ENCODE measurements around the gene ZMYM1. TPM values are rescaled to one million over a fixed set of nuclear protein-coding genes. Genes with fewer than 3 reads are reported as not detected.

Gene ZMYM1
- total RNA-seq, 1 donor from 2014 or later = 12.1 TPM

GRCh38 chr1:35032384-35032739 is 46.8 kb upstream of the ZMYM1 start:
- DNase-seq = no peak
- no peak overlapping the region for H3K27ac Mint-ChIP-seq (ENCODE audit: unreplicated experiment)
- no peak overlapping the region for H3K4me3 Mint-ChIP-seq (ENCODE audit: unreplicated experiment)
- peaks cover 10% of the 10 kb centered on the region for H3K9me3 Mint-ChIP-seq (ENCODE audit: unreplicated experiment)
- H3K36me3 Mint-ChIP-seq (ENCODE audit: unreplicated experiment) = no peaks in the 10 kb centered on the region
- H3K4me1 Mint-ChIP-seq (ENCODE audit: low read depth, unreplicated experiment) = peaks cover 5% of the 10 kb centered on the region
- peaks cover 5% of the 10 kb centered on the region for H3K27me3 Mint-ChIP-seq (ENCODE audit: unreplicated experiment)
- TF ChIP-seq, protein P1, sequence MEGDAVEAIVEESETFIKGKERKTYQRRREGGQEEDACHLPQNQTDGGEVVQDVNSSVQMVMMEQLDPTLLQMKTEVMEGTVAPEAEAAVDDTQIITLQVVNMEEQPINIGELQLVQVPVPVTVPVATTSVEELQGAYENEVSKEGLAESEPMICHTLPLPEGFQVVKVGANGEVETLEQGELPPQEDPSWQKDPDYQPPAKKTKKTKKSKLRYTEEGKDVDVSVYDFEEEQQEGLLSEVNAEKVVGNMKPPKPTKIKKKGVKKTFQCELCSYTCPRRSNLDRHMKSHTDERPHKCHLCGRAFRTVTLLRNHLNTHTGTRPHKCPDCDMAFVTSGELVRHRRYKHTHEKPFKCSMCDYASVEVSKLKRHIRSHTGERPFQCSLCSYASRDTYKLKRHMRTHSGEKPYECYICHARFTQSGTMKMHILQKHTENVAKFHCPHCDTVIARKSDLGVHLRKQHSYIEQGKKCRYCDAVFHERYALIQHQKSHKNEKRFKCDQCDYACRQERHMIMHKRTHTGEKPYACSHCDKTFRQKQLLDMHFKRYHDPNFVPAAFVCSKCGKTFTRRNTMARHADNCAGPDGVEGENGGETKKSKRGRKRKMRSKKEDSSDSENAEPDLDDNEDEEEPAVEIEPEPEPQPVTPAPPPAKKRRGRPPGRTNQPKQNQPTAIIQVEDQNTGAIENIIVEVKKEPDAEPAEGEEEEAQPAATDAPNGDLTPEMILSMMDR (IDR thresholded peaks at IDR 0.05; ENCODE audit: partially characterized antibody, unreplicated experiment) = no peak

- H3K27ac Mint-ChIP-seq (ENCODE audit: unreplicated experiment) = no peak overlapping the region
Measured at GRCh38 chr1:35033346-35033745, 45.8 kb upstream of the ZMYM1 start.

DNA sequence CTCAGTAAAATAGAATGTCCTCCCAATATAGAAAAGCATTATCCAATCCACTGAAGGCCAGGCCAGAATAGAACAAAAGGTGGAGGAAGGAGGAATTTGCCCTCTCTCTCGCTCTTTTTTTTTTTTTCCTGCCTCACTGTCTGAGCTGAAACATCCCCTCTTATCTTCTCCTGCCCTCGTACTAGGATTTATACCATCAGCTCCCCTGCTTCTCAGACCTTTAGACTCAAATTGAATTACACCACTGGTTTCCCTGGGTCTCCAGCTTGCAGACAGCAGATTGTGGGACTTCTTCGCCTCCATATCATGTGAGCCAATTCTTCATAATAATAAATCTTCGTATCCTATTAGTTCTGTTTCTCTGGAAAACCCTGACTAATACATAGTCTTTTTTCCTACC is 42.6 kb upstream of the ZMYM1 start:
- peaks cover 6% of the 10 kb centered on the region for H3K9me3 Mint-ChIP-seq (ENCODE audit: unreplicated experiment)

More at GRCh38 chr1:35033346-35033745, 45.8 kb upstream of the ZMYM1 start:
- DNase-seq = no peak
- Mint-ChIP-seq H3K36me3 (ENCODE audit: unreplicated experiment) (no peaks in the 10 kb centered on the region), H3K4me1 (ENCODE audit: low read depth, unreplicated experiment) (peaks cover 5% of the 10 kb centered on the region), H3K27me3 (ENCODE audit: unreplicated experiment) (peaks cover 5% of the 10 kb centered on the region), H3K9me3 (ENCODE audit: unreplicated experiment) (peaks cover 10% of the 10 kb centered on the region), H3K4me3 (ENCODE audit: unreplicated experiment) (no peak overlapping the region)
- TF ChIP-seq, protein P1 (IDR thresholded peaks at IDR 0.05; ENCODE audit: partially characterized antibody, unreplicated experiment) = no peak

DNA sequence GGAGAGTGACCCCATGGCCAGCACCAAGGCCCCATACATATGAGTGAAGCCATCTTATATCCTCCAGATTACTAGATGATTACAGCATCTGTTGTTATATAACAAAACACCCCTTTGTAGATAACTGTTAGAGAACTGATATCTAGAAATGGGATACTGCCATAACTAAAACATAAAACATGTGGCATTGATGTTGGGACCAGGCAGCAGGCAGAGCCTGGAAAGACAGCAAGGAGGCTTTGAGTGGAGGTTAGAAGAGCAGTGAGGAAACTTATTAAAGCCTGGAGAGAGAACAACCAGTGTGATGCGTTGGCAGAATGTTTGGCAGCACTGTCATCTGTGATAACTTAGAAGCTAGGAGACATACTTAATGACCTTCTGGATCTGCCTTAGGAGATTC is 42.0 kb upstream of the ZMYM1 start:
- H3K4me3 Mint-ChIP-seq (ENCODE audit: unreplicated experiment) = no peak overlapping the region
- H3K27me3 Mint-ChIP-seq (ENCODE audit: unreplicated experiment) = no peaks in the 10 kb centered on the region
- no peaks in the 10 kb centered on the region for H3K4me1 Mint-ChIP-seq (ENCODE audit: low read depth, unreplicated experiment)
- H3K27ac Mint-ChIP-seq (ENCODE audit: unreplicated experiment) = no peak overlapping the region
- peaks cover 3% of the 10 kb centered on the region for H3K9me3 Mint-ChIP-seq (ENCODE audit: unreplicated experiment)
- TF ChIP-seq, protein P1 (IDR thresholded peaks at IDR 0.05; ENCODE audit: partially characterized antibody, unreplicated experiment) = no peak
- no peaks in the 10 kb centered on the region for H3K36me3 Mint-ChIP-seq (ENCODE audit: unreplicated experiment)
- DNase-seq = no peak

More for the DNA sequence above, 42.6 kb upstream of the ZMYM1 start:
- H3K27me3 Mint-ChIP-seq (ENCODE audit: unreplicated experiment) = peaks cover 2% of the 10 kb centered on the region
- no peak overlapping the region for H3K4me3 Mint-ChIP-seq (ENCODE audit: unreplicated experiment)
- no peaks in the 10 kb centered on the region for H3K4me1 Mint-ChIP-seq (ENCODE audit: low read depth, unreplicated experiment)
- no peak overlapping the region for H3K27ac Mint-ChIP-seq (ENCODE audit: unreplicated experiment)
- no peak for DNase-seq
- H3K36me3 Mint-ChIP-seq (ENCODE audit: unreplicated experiment) = no peaks in the 10 kb centered on the region
- TF ChIP-seq, protein P1 (IDR thresholded peaks at IDR 0.05; ENCODE audit: partially characterized antibody, unreplicated experiment) = no peak

GRCh38 chr1:35038723-35039122 is 40.5 kb upstream of the ZMYM1 start:
- H3K4me1 Mint-ChIP-seq (ENCODE audit: low read depth, unreplicated experiment) = no peaks in the 10 kb centered on the region
- no peak overlapping the region for H3K4me3 Mint-ChIP-seq (ENCODE audit: unreplicated experiment)
- H3K9me3 Mint-ChIP-seq (ENCODE audit: unreplicated experiment) = no peaks in the 10 kb centered on the region
- H3K27ac Mint-ChIP-seq (ENCODE audit: unreplicated experiment) = no peak overlapping the region
- DNase-seq = no peak
- TF ChIP-seq, protein P1 (IDR thresholded peaks at IDR 0.05; ENCODE audit: partially characterized antibody, unreplicated experiment) = no peak
- no peaks in the 10 kb centered on the region for H3K36me3 Mint-ChIP-seq (ENCODE audit: unreplicated experiment)
- H3K27me3 Mint-ChIP-seq (ENCODE audit: unreplicated experiment) = no peaks in the 10 kb centered on the region
